Fibroblast of skin of left quadriceps (primary cell): Measurements from ENCODE around the gene ZG16.
A peak's percentile ranks its signal among the peaks of the same experiment; 100 is the strongest.

Experiments
- DNase-seq, 2 experiments: peaks; one replicate each; pipeline ENCODE4 v3.0.0-alpha.2; 2013; ENCODE audit warnings: low read depth in 2 of 2

ZG16 gene

GRCh38 chr16:29825145-29826044, 47.3 kb downstream of the ZG16 start:
- peak in 1 of 2 experiments; percentile 45 for DNase-seq

- no peak for DNase-seq
These were observed 48.3 kb downstream of the ZG16 start for GRCh38 chr16:29826342-29826695.

GRCh38 chr16:29830774-29831173, 52.7 kb downstream of the ZG16 start:
- no peak for DNase-seq

- DNase-seq, result no peak
These were observed 53.4 kb downstream of the ZG16 start for GRCh38 chr16:29831490-29831889.
